ENCODE measurements around the gene LUZP1.

DNA sequence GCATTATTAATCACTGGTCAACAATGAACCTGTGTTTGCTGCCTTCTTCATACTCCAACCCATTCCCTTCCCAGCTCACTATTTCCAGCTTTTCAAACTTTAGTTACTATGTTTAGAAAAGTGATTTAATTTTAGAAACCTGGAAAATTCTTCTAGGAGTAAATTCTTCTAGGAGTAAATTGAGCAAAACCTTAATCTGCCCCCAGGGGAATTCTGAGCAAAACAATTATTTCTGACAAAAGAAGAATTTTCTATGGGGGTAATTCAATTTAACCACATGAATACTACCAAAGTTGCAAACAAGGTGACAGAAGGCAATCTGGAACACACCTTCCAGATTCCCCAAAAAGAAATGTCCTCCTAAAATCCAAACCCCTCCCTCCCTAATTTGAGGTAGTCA is 1.8 kb downstream of the LUZP1 start:
- TF ChIP-seq, protein P1, sequence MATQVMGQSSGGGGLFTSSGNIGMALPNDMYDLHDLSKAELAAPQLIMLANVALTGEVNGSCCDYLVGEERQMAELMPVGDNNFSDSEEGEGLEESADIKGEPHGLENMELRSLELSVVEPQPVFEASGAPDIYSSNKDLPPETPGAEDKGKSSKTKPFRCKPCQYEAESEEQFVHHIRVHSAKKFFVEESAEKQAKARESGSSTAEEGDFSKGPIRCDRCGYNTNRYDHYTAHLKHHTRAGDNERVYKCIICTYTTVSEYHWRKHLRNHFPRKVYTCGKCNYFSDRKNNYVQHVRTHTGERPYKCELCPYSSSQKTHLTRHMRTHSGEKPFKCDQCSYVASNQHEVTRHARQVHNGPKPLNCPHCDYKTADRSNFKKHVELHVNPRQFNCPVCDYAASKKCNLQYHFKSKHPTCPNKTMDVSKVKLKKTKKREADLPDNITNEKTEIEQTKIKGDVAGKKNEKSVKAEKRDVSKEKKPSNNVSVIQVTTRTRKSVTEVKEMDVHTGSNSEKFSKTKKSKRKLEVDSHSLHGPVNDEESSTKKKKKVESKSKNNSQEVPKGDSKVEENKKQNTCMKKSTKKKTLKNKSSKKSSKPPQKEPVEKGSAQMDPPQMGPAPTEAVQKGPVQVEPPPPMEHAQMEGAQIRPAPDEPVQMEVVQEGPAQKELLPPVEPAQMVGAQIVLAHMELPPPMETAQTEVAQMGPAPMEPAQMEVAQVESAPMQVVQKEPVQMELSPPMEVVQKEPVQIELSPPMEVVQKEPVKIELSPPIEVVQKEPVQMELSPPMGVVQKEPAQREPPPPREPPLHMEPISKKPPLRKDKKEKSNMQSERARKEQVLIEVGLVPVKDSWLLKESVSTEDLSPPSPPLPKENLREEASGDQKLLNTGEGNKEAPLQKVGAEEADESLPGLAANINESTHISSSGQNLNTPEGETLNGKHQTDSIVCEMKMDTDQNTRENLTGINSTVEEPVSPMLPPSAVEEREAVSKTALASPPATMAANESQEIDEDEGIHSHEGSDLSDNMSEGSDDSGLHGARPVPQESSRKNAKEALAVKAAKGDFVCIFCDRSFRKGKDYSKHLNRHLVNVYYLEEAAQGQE (IDR thresholded peaks at IDR 0.05; ENCODE audit: insufficient read depth in 1 of 2, low read depth in 2 of 2, low read length in 2 of 2): no peak
- TF ChIP-seq POLR2AphosphoS5 (IDR thresholded peaks at IDR 0.05; ENCODE audit: low read depth, low read length) (no peak), TAF1 (IDR thresholded peaks at IDR 0.05; ENCODE audit: borderline replicate concordance, insufficient read depth, low read length) (no peak), SIN3A (IDR thresholded peaks at IDR 0.05; ENCODE audit: borderline replicate concordance, insufficient read depth, low read length) (no peak), FOXP2 (optimal IDR thresholded peaks at IDR 0.05; ENCODE audit: borderline replicate concordance, extremely low read depth, extremely low read length, insufficient read depth) (no peak)
